ENCODE measurements around the gene FOXN3.

GRCh38 chr14:89454996-89455395 lies 38.0 kb upstream of the FOXN3 start:
- no peak for TF ChIP-seq CTCF (IDR thresholded peaks at IDR 0.05; ENCODE audit: poor library complexity, severe bottlenecking)
- TF ChIP-seq POLR2AphosphoS5 (IDR thresholded peaks at IDR 0.05) = no peak
- no peak for TF ChIP-seq EZH2 (IDR thresholded peaks at IDR 0.05; ENCODE audit: borderline replicate concordance, insufficient read depth, low read length, poor library complexity, severe bottlenecking)

All from neural cell (in vitro differentiated cells).